ENCODE data around the gene ACSF3.

- TF ChIP-seq CTCF (IDR thresholded peaks at IDR 0.05; ENCODE audit: low read depth, low read length) (no peak), POLR2A (IDR thresholded peaks at IDR 0.05; ENCODE audit: extremely low read depth, insufficient read length) (no peak), MAX (IDR thresholded peaks at IDR 0.05; ENCODE audit: low read depth, low read length) (no peak), MYC (IDR thresholded peaks at IDR 0.05; ENCODE audit: low read depth, low read length) (no peak)
Measured at GRCh38 chr16:89130448-89130847, 36.8 kb downstream of the ACSF3 start.
